H9 (cell line): Measurements from ENCODE around the gene CRY2. TPM values are rescaled to one million over a fixed set of nuclear protein-coding genes. Genes with fewer than 3 reads are reported as not detected.

Source experiments
- DNase-seq: peaks from one replicate; pipeline ENCODE4 v3.0.0-alpha.2; 2017
- H2AFZ ChIP-seq: one replicate; pipeline ENCODE4 v1.6.1; 2013; ENCODE audit warnings: mild to moderate bottlenecking, low read length, control low read depth, moderate library complexity
- H2AK5ac ChIP-seq: 2 replicates; pipeline ENCODE4 v1.6.1; 2013; ENCODE audit warnings: low read length, control low read depth, mixed read lengths; ENCODE audit not compliant: insufficient read length
- H2BK120ac ChIP-seq: one replicate; pipeline ENCODE4 v1.6.1; 2013; ENCODE audit warnings: low read depth, mild to moderate bottlenecking, low read length, control low read depth, inconsistent platforms; ENCODE audit not compliant: poor library complexity, severe bottlenecking
- H2BK12ac ChIP-seq: 2 replicates; pipeline ENCODE4 v1.6.1; 2013; ENCODE audit warnings: low read length, control low read depth, mixed read lengths, low read depth; ENCODE audit not compliant: insufficient read length
- H2BK15ac ChIP-seq: 2 replicates; pipeline ENCODE4 v1.6.1; 2013; ENCODE audit warnings: low read depth, low read length, control low read depth
- H2BK20ac ChIP-seq: one replicate; pipeline ENCODE4 v1.6.1; 2013; ENCODE audit warnings: low read depth, mild to moderate bottlenecking, low read length, control low read depth, inconsistent platforms; ENCODE audit not compliant: poor library complexity, severe bottlenecking
- H2BK5ac ChIP-seq: 2 replicates; pipeline ENCODE4 v1.6.1; 2013; ENCODE audit warnings: low read length, control low read depth, mixed read lengths; ENCODE audit not compliant: insufficient read length
- H3K14ac ChIP-seq: 2 replicates; pipeline ENCODE4 v1.6.1; 2013; ENCODE audit warnings: low read length, control low read depth; ENCODE audit not compliant: insufficient read depth
- H3K18ac ChIP-seq: 2 replicates; pipeline ENCODE4 v1.6.1; 2013; ENCODE audit warnings: low read depth, mild to moderate bottlenecking, mixed read lengths, low read length, control low read depth; ENCODE audit not compliant: insufficient read length
- H3K23ac ChIP-seq: 2 replicates; pipeline ENCODE4 v1.6.1; 2013; ENCODE audit warnings: low read length, control low read depth, mixed read lengths, low read depth; ENCODE audit not compliant: insufficient read length
- H3K23me2 ChIP-seq: 2 replicates; pipeline ENCODE4 v1.6.1; 2013; ENCODE audit warnings: low read depth, mild to moderate bottlenecking, mixed read lengths, low read length, control low read depth; ENCODE audit not compliant: insufficient read length, poor library complexity, severe bottlenecking
- H3K27ac ChIP-seq: 2 replicates; pipeline ENCODE4 v1.5.1; 2013; ENCODE audit warnings: low read length, control low read depth, mixed read lengths, low read depth; ENCODE audit not compliant: insufficient read length
- H3K27me3 ChIP-seq: 2 replicates; pipeline ENCODE4 v1.6.1; 2013; ENCODE audit warnings: low read length, control low read depth, inconsistent platforms; ENCODE audit not compliant: insufficient read depth
- H3K4ac ChIP-seq: 2 replicates; pipeline ENCODE4 v1.6.1; 2013; ENCODE audit warnings: low read depth, mild to moderate bottlenecking, control low read depth, inconsistent platforms, low read length, moderate library complexity
- H3K4me1 ChIP-seq: 2 replicates; pipeline ENCODE4 v1.6.1; 2013; ENCODE audit warnings: low read length, control low read depth, inconsistent platforms; ENCODE audit not compliant: insufficient read depth
- H3K4me2 ChIP-seq: 2 replicates; pipeline ENCODE4 v1.6.1; 2013; ENCODE audit warnings: low read length, control low read depth, mixed read lengths; ENCODE audit not compliant: insufficient read length, insufficient read depth
- H3K56ac ChIP-seq: 2 replicates; pipeline ENCODE4 v1.6.1; 2013; ENCODE audit warnings: low read depth, mild to moderate bottlenecking, mixed read lengths, low read length, control low read depth; ENCODE audit not compliant: insufficient read length
- H3K79me1 ChIP-seq: 2 replicates; pipeline ENCODE4 v1.6.1; 2013; ENCODE audit warnings: low read depth, mild to moderate bottlenecking, moderate library complexity, low read length, control low read depth, inconsistent platforms; ENCODE audit not compliant: insufficient read depth, poor library complexity, severe bottlenecking
- H3K79me2 ChIP-seq: 2 replicates; pipeline ENCODE4 v1.6.1; 2013; ENCODE audit warnings: low read length, control low read depth, inconsistent platforms; ENCODE audit not compliant: insufficient read depth
- H3K9ac ChIP-seq: 2 replicates; pipeline ENCODE4 v1.6.1; 2013; ENCODE audit warnings: low read length, control low read depth, mixed read lengths; ENCODE audit not compliant: insufficient read length; ENCODE audit errors: extremely low read depth
- H3K9me3 ChIP-seq: one replicate; pipeline ENCODE4 v1.6.1; 2013; ENCODE audit warnings: low read depth, low read length, inconsistent platforms; ENCODE audit not compliant: control insufficient read depth
- H3T11ph ChIP-seq: one replicate; pipeline ENCODE4 v1.6.1; 2013; ENCODE audit warnings: mild to moderate bottlenecking, low read length, control low read depth, inconsistent platforms
- H4K20me1 ChIP-seq: one replicate; pipeline ENCODE4 v1.6.1; 2013; ENCODE audit not compliant: control insufficient read depth, insufficient read length, insufficient read depth
- H4K5ac ChIP-seq: 2 replicates; pipeline ENCODE4 v1.6.1; 2013; ENCODE audit warnings: low read depth, mild to moderate bottlenecking, mixed read lengths, low read length, control low read depth; ENCODE audit not compliant: insufficient read length
- H4K8ac ChIP-seq: replicated peaks from 2 replicates; pipeline ENCODE4 v1.6.1; 2013; ENCODE audit warnings: low read length, control low read depth, mixed read lengths, low read depth; ENCODE audit not compliant: insufficient read length
- H4K91ac ChIP-seq: 2 replicates; pipeline ENCODE4 v1.6.1; 2013; ENCODE audit warnings: low read depth, mild to moderate bottlenecking, moderate library complexity, mixed read lengths, low read length, control low read depth; ENCODE audit not compliant: insufficient read length
- H3K27ac Mint-ChIP-seq, 3 experiments: 2 replicates in 2 of 3; 3 replicates in 1 of 3; pipeline ENCODE4 v1.8.0; 2020 to 2021; ENCODE audit warnings: mixed read lengths in 3 of 3, mild to moderate bottlenecking in 1 of 3, moderate library complexity in 1 of 3
- H3K27me3 Mint-ChIP-seq: 2 replicates; pipeline ENCODE4 v1.8.0; 2021; ENCODE audit warnings: low read depth, mild to moderate bottlenecking, moderate library complexity, mixed read lengths
- H3K36me3 Mint-ChIP-seq, 3 experiments: 2 replicates in 2 of 3; 3 replicates in 1 of 3; pipeline ENCODE4 v1.8.0; 2020 to 2021; ENCODE audit warnings: low read depth in 3 of 3, mixed read lengths in 3 of 3; ENCODE audit not compliant: insufficient read depth in 1 of 3
- H3K4me1 Mint-ChIP-seq, 2 experiments: 2 replicates each; pipeline ENCODE4 v1.8.0; 2020; ENCODE audit warnings: mixed read lengths in 2 of 2
- H3K4me3 Mint-ChIP-seq, 2 experiments: 2 replicates in 1 of 2; 3 replicates in 1 of 2; pipeline ENCODE4 v1.8.0; 2020 to 2021; ENCODE audit warnings: mild to moderate bottlenecking in 2 of 2, mixed read lengths in 2 of 2, moderate library complexity in 1 of 2
- H3K9me3 Mint-ChIP-seq, 2 experiments: 2 replicates in 1 of 2; 3 replicates in 1 of 2; pipeline ENCODE4 v1.8.0; 2020; ENCODE audit warnings: mild to moderate bottlenecking in 2 of 2, mixed read lengths in 2 of 2, moderate library complexity in 1 of 2
- CTCF ChIP-seq: fragments of 200-600 bp; sonication (generic); conservative IDR thresholded peaks from 3 replicates; pipeline ENCODE4 v1.8.0; 2021; ENCODE audit warnings: antibody characterized with exemption, mild to moderate bottlenecking
- WGBS: extraction: QIAGEN DNeasy Blood & Tissue Kit; methylation state at CpG from one replicate; pipeline ENCODE4 v1.1.7; 2013; ENCODE audit warnings: missing lambda C conversion rate, low lambda C conversion rate, mixed read lengths; ENCODE audit not compliant: insufficient read length; ENCODE audit errors: extremely low coverage; 5-methylcytosine and 5-hydroxymethylcytosine counted together
- total RNA-seq: library from RNA; stranded (reverse); gene quantifications from 2 replicates; pipeline ENCODE4 v1.2.1, GENCODE V29; 2021

The CRY2 gene
- total RNA-seq, 1 experiment from 2014 or later, result 14.4 TPM

- H3K4ac ChIP-seq, result no peak overlapping the region
- no peak overlapping the region for H2BK12ac ChIP-seq
- no peak overlapping the region for H4K91ac ChIP-seq
- no peaks in the 10 kb centered on the region for H3K9me3 ChIP-seq
- H2BK20ac ChIP-seq, result no peak overlapping the region
- H3K79me2 ChIP-seq, result no peaks in the 10 kb centered on the region
- H3K79me1 ChIP-seq, result no peaks in the 10 kb centered on the region
- no peak overlapping the region for H4K8ac ChIP-seq
- peaks cover 6% of the 10 kb centered on the region for H3K27me3 Mint-ChIP-seq
- no peak overlapping the region for H2BK120ac ChIP-seq
- no peak overlapping the region for H2BK5ac ChIP-seq
- H4K20me1 ChIP-seq, result no peaks in the 10 kb centered on the region
- no peaks in the 10 kb centered on the region; the same call in 1 of the 2 replicates for H3K27me3 ChIP-seq
- peaks cover 10% of the 10 kb centered on the region for H3K23me2 ChIP-seq
- H3K4me2 ChIP-seq, result peak overlapping the region; percentile 78
- no peak overlapping the region for H3K27ac ChIP-seq
- H3K9me3 Mint-ChIP-seq, result no peaks in the 10 kb centered on the region
- no peak overlapping the region for H3T11ph ChIP-seq
- H3K4me3 Mint-ChIP-seq, result peak overlapping the region; percentile 71 to 79
- H3K23ac ChIP-seq, result no peak overlapping the region
- no CpG with 5 or more reads among the region's 8 CpGs for WGBS
- no peak overlapping the region for H4K5ac ChIP-seq
- H3K56ac ChIP-seq, result no peak overlapping the region
- H3K4me1 ChIP-seq, result no peaks in the 10 kb centered on the region
- H2AFZ ChIP-seq, result no peak overlapping the region
- H3K27ac Mint-ChIP-seq, result no peak overlapping the region
- H3K9ac ChIP-seq, result no peak overlapping the region
- no peak overlapping the region for H3K18ac ChIP-seq
- no peak overlapping the region for H3K14ac ChIP-seq
- no peak for DNase-seq
- TF ChIP-seq CTCF, result no peak
- H3K36me3 Mint-ChIP-seq, result peaks cover 6 to 36% (median 17%) of the 10 kb centered on the region in 3 experiments; a peak in 6 of 7 replicates
- no peak overlapping the region for H2BK15ac ChIP-seq
- H2AK5ac ChIP-seq, result no peak overlapping the region
- H3K4me1 Mint-ChIP-seq, result peaks cover 12 to 23% of the 10 kb centered on the region in 2 experiments
Observed at GRCh38 chr11:45900916-45901617, 53.8 kb downstream of the CRY2 start.
